Ovary (tissue), 3 donors: Measurements from ENCODE around the gene BRCC3.

ENCODE experiments used
- CTCF ChIP-seq, 3 donors: fragments of 450-650 bp in 2 of 3; fragments of 200-600 bp in 1 of 3; IDR thresholded peaks; one replicate each; pipeline versions ENCODE4 v1.5.1 to v1.8.0; 2016 to 2022; ENCODE audit warnings: antibody characterized with exemption in 3 of 3, mild to moderate bottlenecking in 1 of 3
- EP300 ChIP-seq: sonication (generic); formaldehyde crosslinking; IDR thresholded peaks from one replicate; pipeline ENCODE4 v1.6.1; 2017; ENCODE audit warnings: antibody characterized with exemption
- POLR2A ChIP-seq: fragments of 450-650 bp; IDR thresholded peaks from one replicate; pipeline ENCODE4 v1.6.1; 2017; ENCODE audit warnings: antibody characterized with exemption, mild to moderate bottlenecking, moderate library complexity
- donor health status: DM: no; HTN: no; CAD: no.

- TF ChIP-seq CTCF (IDR thresholded peaks at IDR 0.05), result no peak
- no peak for TF ChIP-seq POLR2A
- TF ChIP-seq EP300, result no peak
Measured at GRCh38 chrX:155086961-155087735, 15.8 kb downstream of the BRCC3 start.
